CD8-positive, alpha-beta memory T cell (primary cell): ENCODE measurements around the gene ZSWIM7. TPM values are rescaled to one million over a fixed set of nuclear protein-coding genes. Genes with fewer than 3 reads are reported as not detected.
"Not testable (repeated sequence)": the region's sequence is repeated elsewhere in the genome, so short reads cannot be mapped to it uniquely, and the experiment has no call there.

ENCODE experiments used
- CTCF ChIA-PET: fragments of 350-600 bp; sonication (Branson Sonifier 250); formaldehyde crosslinking; loops from one replicate; lab custom pipeline; 2021; ENCODE audit warnings: antibody characterized with exemption; lab: Charles Lee
- POLR2A ChIA-PET: fragments of 350-600 bp; sonication (Branson Sonifier 250); formaldehyde crosslinking; loops from one replicate; lab custom pipeline; 2021; ENCODE audit warnings: antibody characterized with exemption; lab: Charles Lee
- DNase-seq, 5 donors: peaks; one replicate each; pipeline versions ENCODE4 v3.0.0 to v3.0.0-alpha.2; 2020 to 2022; ENCODE audit warnings: mixed read lengths in 1 of 5
- H3K27ac ChIP-seq: one replicate; pipeline ENCODE4 v1.7.0; 2013; ENCODE audit warnings: low read depth, mild to moderate bottlenecking, low read length, moderate library complexity
- H3K27me3 ChIP-seq: 2 replicates; pipeline ENCODE4 v1.7.0; 2013; ENCODE audit warnings: low read length, mild to moderate bottlenecking; ENCODE audit not compliant: insufficient read depth, poor library complexity, severe bottlenecking
- H3K36me3 ChIP-seq: 2 replicates; pipeline ENCODE4 v1.7.0; 2013; ENCODE audit warnings: mild to moderate bottlenecking, low read length, moderate library complexity; ENCODE audit not compliant: insufficient read depth
- H3K4me1 ChIP-seq: 2 replicates; pipeline ENCODE4 v1.7.0; 2013; ENCODE audit warnings: mild to moderate bottlenecking, low read length, moderate library complexity; ENCODE audit not compliant: insufficient read depth
- H3K4me3 ChIP-seq: 2 replicates; pipeline ENCODE4 v1.7.0; 2013; ENCODE audit warnings: mild to moderate bottlenecking, low read length
- H3K9me3 ChIP-seq: 2 replicates; pipeline ENCODE4 v1.7.0; 2013; ENCODE audit warnings: mild to moderate bottlenecking, low read length
- H3K27ac Mint-ChIP-seq, 8 donors: one replicate each; pipeline ENCODE4 v1.8.0; 2020 to 2021; ENCODE audit warnings: mixed read lengths in 8 of 8, mild to moderate bottlenecking in 6 of 8, inconsistent platforms in 3 of 8, moderate library complexity in 3 of 8
- H3K27me3 Mint-ChIP-seq, 2 donors: one replicate each; pipeline ENCODE4 v1.8.0; 2020 to 2021; ENCODE audit warnings: mixed read lengths in 2 of 2, mild to moderate bottlenecking in 1 of 2, moderate library complexity in 1 of 2
- H3K36me3 Mint-ChIP-seq, 3 donors: one replicate each; pipeline ENCODE4 v1.8.0; 2020 to 2021; ENCODE audit warnings: mixed read lengths in 3 of 3, inconsistent platforms in 1 of 3, mild to moderate bottlenecking in 1 of 3
- H3K4me1 Mint-ChIP-seq, 3 donors: one replicate each; pipeline ENCODE4 v1.8.0; 2020 to 2021; ENCODE audit warnings: mixed read lengths in 3 of 3, inconsistent platforms in 1 of 3, mild to moderate bottlenecking in 1 of 3
- H3K4me3 Mint-ChIP-seq, 7 donors: one replicate each; pipeline ENCODE4 v1.8.0; 2020 to 2021; ENCODE audit warnings: mixed read lengths in 7 of 7, mild to moderate bottlenecking in 6 of 7, moderate library complexity in 4 of 7, inconsistent platforms in 2 of 7
- H3K9me3 Mint-ChIP-seq, 5 donors: one replicate each; pipeline ENCODE4 v1.8.0; 2020 to 2022; ENCODE audit warnings: mixed read lengths in 5 of 5, mild to moderate bottlenecking in 3 of 5, moderate library complexity in 2 of 5, inconsistent platforms in 1 of 5
- polyA plus RNA-seq: library from polyadenylated mRNA; unstranded; fragments of 300-500 nt; fragmentation: Illumina TruSeq; gene quantifications from one replicate; pipeline ENCODE4 v1.2.3, GENCODE V29; 2021
- total RNA-seq, 2 experiments: library from RNA; stranded (reverse); gene quantifications; one replicate each; pipeline ENCODE4 v1.2.3, GENCODE V29; 2021

The ZSWIM7 gene
- total and polyA plus RNA-seq, 3 experiments from 2014 or later = 11.0 to 60.4 (median 12.2) TPM

DNA sequence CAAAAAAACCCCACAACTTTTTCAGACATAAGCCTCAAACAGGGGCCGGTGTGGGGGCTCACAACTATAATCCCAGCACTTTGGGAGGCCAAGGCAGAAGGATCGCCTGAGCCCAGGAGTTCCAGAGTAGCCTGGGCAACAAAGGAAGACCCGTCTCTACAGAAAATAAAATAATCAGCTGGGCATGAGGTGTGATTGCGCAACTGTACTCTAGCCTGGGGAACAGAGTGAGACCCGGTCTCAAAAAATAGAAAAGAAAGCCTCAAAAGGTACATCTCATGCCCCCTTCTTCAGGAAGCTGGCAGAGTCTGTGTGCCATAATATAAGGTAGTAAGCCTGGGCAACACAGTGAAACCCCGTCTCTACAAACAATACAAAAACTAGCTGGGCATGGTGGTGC is 3.2 kb downstream of the ZSWIM7 start:
- Mint-ChIP-seq H3K4me3 (no peak overlapping the region), H3K36me3 (peaks cover 0 to 49% (median 6%) of the 10 kb centered on the region in 3 donors), H3K4me1 (peaks cover 18 to 30% (median 23%) of the 10 kb centered on the region in 3 donors), H3K27me3 (no peaks in the 10 kb centered on the region), H3K27ac (no peak overlapping the region), H3K9me3 (no peaks in the 10 kb centered on the region)
- no peak for DNase-seq
- CTCF ChIA-PET = interaction anchor here (1.7 kb wide), 1 partner anchor 168 kb away, joined by 4 read pairs; no protein-coding TSS in a partner anchor
- POLR2A ChIA-PET = no interaction called here
- no peak overlapping the region for H3K4me3 ChIP-seq
- no peaks in the 10 kb centered on the region for H3K9me3 ChIP-seq
- no peaks in the 10 kb centered on the region for H3K27me3 ChIP-seq
- no peak overlapping the region for H3K27ac ChIP-seq
- H3K36me3 ChIP-seq = no peaks in the 10 kb centered on the region
- H3K4me1 ChIP-seq = peaks cover 11% of the 10 kb centered on the region

DNA sequence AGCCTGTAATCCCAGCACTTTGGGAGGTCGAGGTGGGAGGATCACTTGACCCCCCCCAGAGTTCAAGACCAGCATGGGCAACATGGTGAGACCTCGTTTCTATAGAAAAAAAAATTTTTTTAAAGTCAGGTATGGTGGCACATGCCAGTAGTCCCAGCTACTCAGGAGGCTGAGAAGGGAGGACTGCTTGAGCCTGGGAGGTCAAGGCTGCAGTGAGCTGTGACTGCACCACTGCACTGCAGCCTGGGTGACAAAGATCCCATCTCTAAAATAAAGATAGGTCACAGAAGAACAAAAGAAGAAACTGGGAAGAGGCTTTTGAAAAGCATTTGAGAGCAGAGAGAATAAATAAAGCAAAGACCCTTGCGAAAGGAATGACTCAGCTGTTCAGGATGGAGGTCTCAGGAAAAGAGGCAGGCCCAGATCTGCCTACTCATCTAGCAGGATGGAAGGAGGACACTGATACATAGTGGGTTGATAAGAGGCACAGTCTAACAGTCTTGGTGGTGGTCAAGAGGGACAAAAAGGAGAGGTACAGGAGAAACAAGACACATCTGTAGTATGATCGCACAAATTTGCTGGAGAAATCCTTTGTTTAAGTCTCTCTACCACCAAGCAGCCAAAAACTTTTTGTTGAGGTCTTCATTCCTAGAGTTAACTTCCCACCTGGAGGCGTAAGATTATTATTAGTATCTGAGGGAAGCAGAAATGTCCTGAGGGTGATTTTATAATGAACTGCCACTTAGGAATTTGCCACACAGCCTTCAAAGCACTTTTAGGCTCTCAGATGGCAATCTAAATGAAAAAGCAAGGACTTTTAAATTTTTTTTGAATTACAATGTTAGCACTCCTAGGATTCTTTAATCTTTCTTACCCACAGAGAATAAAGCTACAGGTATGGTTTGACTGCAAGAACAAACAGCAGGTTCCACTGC is 17.6 kb downstream of the ZSWIM7 start:
- Mint-ChIP-seq H3K36me3 (peaks cover 16 to 80% (median 35%) of the 10 kb centered on the region in 3 donors), H3K27me3 (no peaks in the 10 kb centered on the region), H3K27ac (peak overlapping the region in 5 of 8 donors; percentile 21 to 86 (median 36)), H3K4me3 (no peak overlapping the region), H3K4me1 (peaks cover 0 to 12% (median 10%) of the 10 kb centered on the region in 3 donors), H3K9me3 (no peaks in the 10 kb centered on the region)
- Histone ChIP-seq H3K36me3 (peaks cover 10% of the 10 kb centered on the region), H3K27ac (peak overlapping the region; percentile 44), H3K9me3 (no peaks in the 10 kb centered on the region), H3K4me3 (no peak overlapping the region), H3K4me1 (no peaks in the 10 kb centered on the region), H3K27me3 (no peaks in the 10 kb centered on the region)
- ChIA-PET POLR2A (no interaction called here), CTCF (no interaction called here)
- DNase-seq = no peak

DNA sequence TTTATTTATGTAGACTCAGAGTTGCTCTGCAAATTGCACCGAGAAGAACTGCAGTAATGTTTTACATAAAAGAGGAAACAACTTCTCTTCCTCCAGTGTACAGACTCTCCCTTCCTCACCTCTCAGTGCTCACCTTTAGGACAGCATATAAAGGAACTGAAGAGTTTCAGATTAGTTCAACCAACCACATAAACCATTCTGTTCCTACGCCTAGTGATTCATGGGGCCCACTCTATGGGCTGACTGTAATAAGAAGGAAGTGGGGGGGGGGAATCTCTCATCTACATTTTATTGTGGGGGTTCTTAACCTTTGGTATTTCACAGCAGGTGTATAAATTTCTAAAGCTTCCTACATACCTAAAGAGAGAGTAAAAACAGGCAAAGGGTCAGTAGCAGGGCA is 18.3 kb downstream of the ZSWIM7 start:
- Mint-ChIP-seq H3K36me3 (peaks cover 10 to 80% (median 34%) of the 10 kb centered on the region in 3 donors), H3K4me1 (peaks cover 0 to 12% (median 10%) of the 10 kb centered on the region in 3 donors), H3K27ac (peak overlapping the region in 4 of 8 donors; percentile 10 to 54 (median 18)), H3K27me3 (no peaks in the 10 kb centered on the region), H3K4me3 (no peak overlapping the region), H3K9me3 (no peaks in the 10 kb centered on the region)
- no peak overlapping the region for H3K4me3 ChIP-seq
- peaks cover 9% of the 10 kb centered on the region for H3K36me3 ChIP-seq
- no peaks in the 10 kb centered on the region for H3K4me1 ChIP-seq
- no peaks in the 10 kb centered on the region for H3K27me3 ChIP-seq
- no peak for DNase-seq
- peak overlapping the region; percentile 44 for H3K27ac ChIP-seq
- POLR2A ChIA-PET = no interaction called here
- CTCF ChIA-PET = no interaction called here
- no peaks in the 10 kb centered on the region for H3K9me3 ChIP-seq

DNA sequence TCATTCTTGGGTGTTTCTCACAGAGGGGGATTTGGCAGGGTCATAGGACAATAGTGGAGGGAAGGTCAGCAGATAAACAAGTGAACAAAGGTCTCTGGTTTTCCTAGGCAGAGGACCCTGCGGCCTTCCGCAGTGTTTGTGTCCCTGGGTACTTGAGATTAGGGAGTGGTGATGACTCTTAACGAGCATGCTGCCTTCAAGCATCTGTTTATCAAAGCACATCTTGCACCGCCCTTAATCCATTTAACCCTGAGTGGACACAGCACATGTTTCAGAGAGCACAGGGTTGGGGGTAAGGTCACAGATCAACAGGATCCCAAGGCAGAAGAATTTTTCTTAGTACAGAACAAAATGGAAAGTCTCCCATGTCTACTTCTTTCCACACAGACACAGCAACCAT is 20.5 kb downstream of the ZSWIM7 start:
- DNase-seq, CTCF ChIA-PET, H3K9me3 ChIP-seq, POLR2A ChIA-PET, H3K36me3 ChIP-seq, H3K27me3 Mint-ChIP-seq, H3K9me3 Mint-ChIP-seq, H3K4me3 ChIP-seq, H3K4me1 ChIP-seq, H3K27me3 ChIP-seq, H3K27ac Mint-ChIP-seq, H3K4me3 Mint-ChIP-seq, H3K27ac ChIP-seq: not testable (repeated sequence)
- Mint-ChIP-seq H3K36me3 (peaks cover 10 to 75% (median 29%) of the 10 kb centered on the region in 3 donors), H3K4me1 (peaks cover 0 to 12% (median 10%) of the 10 kb centered on the region in 3 donors)

DNA sequence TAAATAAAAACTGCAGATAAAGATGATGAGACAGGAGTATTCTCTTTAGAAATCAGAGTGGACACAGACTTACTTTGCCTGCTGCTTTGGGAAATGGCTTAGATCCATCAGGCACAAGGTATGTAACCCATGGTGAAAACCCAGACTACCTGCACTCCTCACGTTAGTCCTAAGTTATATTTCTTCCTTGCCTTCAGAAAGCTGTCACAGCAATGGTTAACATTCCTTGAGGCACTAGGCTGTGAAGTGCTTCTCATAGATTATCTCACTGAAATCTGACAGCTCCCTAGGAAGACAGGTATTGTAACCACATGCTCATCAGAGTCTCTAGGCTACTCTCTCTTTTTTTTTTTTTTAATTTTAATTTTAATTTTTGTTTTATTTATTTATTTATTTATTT is 20.9 kb downstream of the ZSWIM7 start:
- CTCF ChIA-PET = no interaction called here
- no peaks in the 10 kb centered on the region for H3K27me3 ChIP-seq
- H3K36me3 ChIP-seq = peaks cover 9% of the 10 kb centered on the region
- H3K4me1 ChIP-seq = no peaks in the 10 kb centered on the region
- Mint-ChIP-seq H3K4me3 (no peak overlapping the region), H3K36me3 (peaks cover 10 to 71% (median 26%) of the 10 kb centered on the region in 3 donors), H3K27ac (no peak overlapping the region), H3K9me3 (no peaks in the 10 kb centered on the region), H3K4me1 (peaks cover 0 to 12% (median 10%) of the 10 kb centered on the region in 3 donors), H3K27me3 (no peaks in the 10 kb centered on the region)
- no peak for DNase-seq
- H3K9me3 ChIP-seq = no peaks in the 10 kb centered on the region
- no peak overlapping the region for H3K4me3 ChIP-seq
- POLR2A ChIA-PET = no interaction called here
- H3K27ac ChIP-seq = no peak overlapping the region

DNA sequence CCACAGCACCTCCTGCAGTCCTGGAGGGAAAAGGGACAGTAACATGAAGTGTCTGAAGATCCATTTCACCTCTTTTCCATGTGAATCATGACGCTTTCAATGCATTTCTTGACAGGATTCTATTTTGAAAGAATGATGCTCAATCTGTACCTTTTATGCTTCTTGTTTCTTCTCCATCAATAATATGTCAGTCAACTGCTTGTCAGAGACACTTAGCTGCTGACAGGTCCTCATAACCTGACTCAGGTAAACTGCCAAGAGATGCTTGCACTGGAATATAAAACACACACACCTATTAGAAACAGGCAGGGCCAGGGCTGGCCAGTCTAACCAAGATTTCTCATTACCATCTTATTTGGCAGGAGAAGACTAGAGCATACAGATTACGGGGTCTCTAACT is 21.6 kb downstream of the ZSWIM7 start:
- ChIA-PET CTCF (no interaction called here), POLR2A (no interaction called here)
- Histone ChIP-seq H3K36me3 (peaks cover 9% of the 10 kb centered on the region), H3K9me3 (no peaks in the 10 kb centered on the region), H3K27ac (no peak overlapping the region), H3K4me3 (no peak overlapping the region), H3K27me3 (no peaks in the 10 kb centered on the region), H3K4me1 (no peaks in the 10 kb centered on the region)
- H3K9me3 Mint-ChIP-seq = no peaks in the 10 kb centered on the region
- DNase-seq = no peak
- H3K27me3 Mint-ChIP-seq = no peaks in the 10 kb centered on the region
- peaks cover 10 to 67% (median 26%) of the 10 kb centered on the region in 3 donors for H3K36me3 Mint-ChIP-seq
- peaks cover 0 to 12% (median 10%) of the 10 kb centered on the region in 3 donors for H3K4me1 Mint-ChIP-seq
- H3K4me3 Mint-ChIP-seq = no peak overlapping the region
- peak overlapping the region in 3 of 8 donors; percentile 32 to 58 (median 47) for H3K27ac Mint-ChIP-seq

DNA sequence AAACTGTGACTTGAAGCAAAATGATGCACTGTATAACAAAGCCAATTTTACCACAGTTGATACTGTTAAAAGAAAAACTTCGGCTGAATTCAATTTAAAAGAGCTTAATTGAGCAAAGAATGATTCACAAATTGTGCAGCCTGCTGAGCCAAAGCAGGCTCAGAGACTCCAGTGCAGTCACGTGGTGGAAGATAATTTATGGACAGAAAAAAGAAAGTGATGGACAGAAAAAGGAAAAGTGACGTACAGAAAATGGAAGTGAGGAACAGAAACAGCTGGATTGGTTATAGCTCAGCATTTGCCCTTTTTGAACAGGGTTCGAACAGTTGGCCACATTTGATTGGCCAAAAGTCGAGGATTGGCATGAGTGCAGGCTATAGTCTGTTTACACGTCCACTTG is 25.7 kb downstream of the ZSWIM7 start:
- no peak for DNase-seq
- H3K27me3 Mint-ChIP-seq = peaks cover 0 to 8% of the 10 kb centered on the region in 2 donors
- ChIA-PET POLR2A (no interaction called here), CTCF (no interaction called here)
- no peaks in the 10 kb centered on the region for H3K9me3 Mint-ChIP-seq
- no peak overlapping the region for H3K27ac ChIP-seq
- no peaks in the 10 kb centered on the region for H3K9me3 ChIP-seq
- H3K27ac Mint-ChIP-seq = no peak overlapping the region
- no peak overlapping the region for H3K4me3 ChIP-seq
- H3K4me3 Mint-ChIP-seq = no peak overlapping the region
- peaks cover 9% of the 10 kb centered on the region for H3K36me3 ChIP-seq
- peaks cover 3 to 37% (median 11%) of the 10 kb centered on the region in 3 donors for H3K36me3 Mint-ChIP-seq
- no peaks in the 10 kb centered on the region for H3K4me1 Mint-ChIP-seq
- no peaks in the 10 kb centered on the region for H3K27me3 ChIP-seq
- H3K4me1 ChIP-seq = no peaks in the 10 kb centered on the region

DNA sequence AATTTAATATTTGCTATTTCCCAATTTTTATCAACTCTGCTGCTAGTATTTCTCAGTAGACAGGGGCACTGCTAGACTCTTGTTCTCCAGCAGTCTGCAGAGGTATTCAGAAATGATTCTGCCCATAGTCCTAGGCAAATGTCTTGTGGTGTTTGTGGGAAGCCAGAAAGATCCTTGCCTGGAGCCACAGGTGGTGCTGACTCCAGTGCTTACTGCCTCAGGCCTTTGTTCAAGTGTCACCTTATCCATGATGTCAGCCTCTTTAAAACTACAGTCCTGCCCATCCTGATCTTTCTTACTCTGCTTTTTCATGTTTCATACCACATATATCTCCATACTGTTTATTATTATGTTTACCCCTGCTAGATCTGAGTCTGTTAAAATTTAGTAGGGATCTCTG is 26.5 kb downstream of the ZSWIM7 start:
- Mint-ChIP-seq H3K4me3 (no peak overlapping the region), H3K27me3 (peaks cover 0 to 11% of the 10 kb centered on the region in 2 donors), H3K9me3 (no peaks in the 10 kb centered on the region), H3K27ac (peak overlapping the region in 2 of 8 donors; percentile 13 to 68), H3K4me1 (no peaks in the 10 kb centered on the region), H3K36me3 (peaks cover 3 to 31% (median 10%) of the 10 kb centered on the region in 3 donors)
- Histone ChIP-seq H3K27me3 (no peaks in the 10 kb centered on the region), H3K9me3 (no peaks in the 10 kb centered on the region), H3K4me3 (no peak overlapping the region), H3K4me1 (no peaks in the 10 kb centered on the region), H3K27ac (no peak overlapping the region), H3K36me3 (peaks cover 9% of the 10 kb centered on the region)
- ChIA-PET CTCF (no interaction called here), POLR2A (no interaction called here)
- DNase-seq = no peak
